H9 (cell line): ENCODE measurements around the gene ZNF267. TPM values are rescaled to one million over a fixed set of nuclear protein-coding genes. Genes with fewer than 3 reads are reported as not detected.

Experiments
- DNase-seq: peaks from one replicate; pipeline ENCODE4 v3.0.0-alpha.2; 2017
- H2AFZ ChIP-seq: one replicate; pipeline ENCODE4 v1.6.1; 2013; ENCODE audit warnings: mild to moderate bottlenecking, low read length, control low read depth, moderate library complexity
- H2AK5ac ChIP-seq: 2 replicates; pipeline ENCODE4 v1.6.1; 2013; ENCODE audit warnings: low read length, control low read depth, mixed read lengths; ENCODE audit not compliant: insufficient read length
- H2BK120ac ChIP-seq: one replicate; pipeline ENCODE4 v1.6.1; 2013; ENCODE audit warnings: low read depth, mild to moderate bottlenecking, low read length, control low read depth, inconsistent platforms; ENCODE audit not compliant: poor library complexity, severe bottlenecking
- H2BK12ac ChIP-seq: 2 replicates; pipeline ENCODE4 v1.6.1; 2013; ENCODE audit warnings: low read length, control low read depth, mixed read lengths, low read depth; ENCODE audit not compliant: insufficient read length
- H2BK15ac ChIP-seq: 2 replicates; pipeline ENCODE4 v1.6.1; 2013; ENCODE audit warnings: low read depth, low read length, control low read depth
- H2BK20ac ChIP-seq: one replicate; pipeline ENCODE4 v1.6.1; 2013; ENCODE audit warnings: low read depth, mild to moderate bottlenecking, low read length, control low read depth, inconsistent platforms; ENCODE audit not compliant: poor library complexity, severe bottlenecking
- H2BK5ac ChIP-seq: 2 replicates; pipeline ENCODE4 v1.6.1; 2013; ENCODE audit warnings: low read length, control low read depth, mixed read lengths; ENCODE audit not compliant: insufficient read length
- H3K14ac ChIP-seq: 2 replicates; pipeline ENCODE4 v1.6.1; 2013; ENCODE audit warnings: low read length, control low read depth; ENCODE audit not compliant: insufficient read depth
- H3K18ac ChIP-seq: 2 replicates; pipeline ENCODE4 v1.6.1; 2013; ENCODE audit warnings: low read depth, mild to moderate bottlenecking, mixed read lengths, low read length, control low read depth; ENCODE audit not compliant: insufficient read length
- H3K23ac ChIP-seq: 2 replicates; pipeline ENCODE4 v1.6.1; 2013; ENCODE audit warnings: low read length, control low read depth, mixed read lengths, low read depth; ENCODE audit not compliant: insufficient read length
- H3K23me2 ChIP-seq: 2 replicates; pipeline ENCODE4 v1.6.1; 2013; ENCODE audit warnings: low read depth, mild to moderate bottlenecking, mixed read lengths, low read length, control low read depth; ENCODE audit not compliant: insufficient read length, poor library complexity, severe bottlenecking
- H3K27ac ChIP-seq: 2 replicates; pipeline ENCODE4 v1.5.1; 2013; ENCODE audit warnings: low read length, control low read depth, mixed read lengths, low read depth; ENCODE audit not compliant: insufficient read length
- H3K27me3 ChIP-seq: 2 replicates; pipeline ENCODE4 v1.6.1; 2013; ENCODE audit warnings: low read length, control low read depth, inconsistent platforms; ENCODE audit not compliant: insufficient read depth
- H3K4ac ChIP-seq: 2 replicates; pipeline ENCODE4 v1.6.1; 2013; ENCODE audit warnings: low read depth, mild to moderate bottlenecking, control low read depth, inconsistent platforms, low read length, moderate library complexity
- H3K4me1 ChIP-seq: 2 replicates; pipeline ENCODE4 v1.6.1; 2013; ENCODE audit warnings: low read length, control low read depth, inconsistent platforms; ENCODE audit not compliant: insufficient read depth
- H3K4me2 ChIP-seq: 2 replicates; pipeline ENCODE4 v1.6.1; 2013; ENCODE audit warnings: low read length, control low read depth, mixed read lengths; ENCODE audit not compliant: insufficient read length, insufficient read depth
- H3K56ac ChIP-seq: 2 replicates; pipeline ENCODE4 v1.6.1; 2013; ENCODE audit warnings: low read depth, mild to moderate bottlenecking, mixed read lengths, low read length, control low read depth; ENCODE audit not compliant: insufficient read length
- H3K79me1 ChIP-seq: 2 replicates; pipeline ENCODE4 v1.6.1; 2013; ENCODE audit warnings: low read depth, mild to moderate bottlenecking, moderate library complexity, low read length, control low read depth, inconsistent platforms; ENCODE audit not compliant: insufficient read depth, poor library complexity, severe bottlenecking
- H3K79me2 ChIP-seq: 2 replicates; pipeline ENCODE4 v1.6.1; 2013; ENCODE audit warnings: low read length, control low read depth, inconsistent platforms; ENCODE audit not compliant: insufficient read depth
- H3K9ac ChIP-seq: 2 replicates; pipeline ENCODE4 v1.6.1; 2013; ENCODE audit warnings: low read length, control low read depth, mixed read lengths; ENCODE audit not compliant: insufficient read length; ENCODE audit errors: extremely low read depth
- H3K9me3 ChIP-seq: one replicate; pipeline ENCODE4 v1.6.1; 2013; ENCODE audit warnings: low read depth, low read length, inconsistent platforms; ENCODE audit not compliant: control insufficient read depth
- H3T11ph ChIP-seq: one replicate; pipeline ENCODE4 v1.6.1; 2013; ENCODE audit warnings: mild to moderate bottlenecking, low read length, control low read depth, inconsistent platforms
- H4K20me1 ChIP-seq: one replicate; pipeline ENCODE4 v1.6.1; 2013; ENCODE audit not compliant: control insufficient read depth, insufficient read length, insufficient read depth
- H4K5ac ChIP-seq: 2 replicates; pipeline ENCODE4 v1.6.1; 2013; ENCODE audit warnings: low read depth, mild to moderate bottlenecking, mixed read lengths, low read length, control low read depth; ENCODE audit not compliant: insufficient read length
- H4K8ac ChIP-seq: replicated peaks from 2 replicates; pipeline ENCODE4 v1.6.1; 2013; ENCODE audit warnings: low read length, control low read depth, mixed read lengths, low read depth; ENCODE audit not compliant: insufficient read length
- H4K91ac ChIP-seq: 2 replicates; pipeline ENCODE4 v1.6.1; 2013; ENCODE audit warnings: low read depth, mild to moderate bottlenecking, moderate library complexity, mixed read lengths, low read length, control low read depth; ENCODE audit not compliant: insufficient read length
- H3K27ac Mint-ChIP-seq, 3 experiments: 2 replicates in 2 of 3; 3 replicates in 1 of 3; pipeline ENCODE4 v1.8.0; 2020 to 2021; ENCODE audit warnings: mixed read lengths in 3 of 3, mild to moderate bottlenecking in 1 of 3, moderate library complexity in 1 of 3
- H3K27me3 Mint-ChIP-seq: 2 replicates; pipeline ENCODE4 v1.8.0; 2021; ENCODE audit warnings: low read depth, mild to moderate bottlenecking, moderate library complexity, mixed read lengths
- H3K36me3 Mint-ChIP-seq, 3 experiments: 2 replicates in 2 of 3; 3 replicates in 1 of 3; pipeline ENCODE4 v1.8.0; 2020 to 2021; ENCODE audit warnings: low read depth in 3 of 3, mixed read lengths in 3 of 3; ENCODE audit not compliant: insufficient read depth in 1 of 3
- H3K4me1 Mint-ChIP-seq, 2 experiments: 2 replicates each; pipeline ENCODE4 v1.8.0; 2020; ENCODE audit warnings: mixed read lengths in 2 of 2
- H3K4me3 Mint-ChIP-seq, 2 experiments: 2 replicates in 1 of 2; 3 replicates in 1 of 2; pipeline ENCODE4 v1.8.0; 2020 to 2021; ENCODE audit warnings: mild to moderate bottlenecking in 2 of 2, mixed read lengths in 2 of 2, moderate library complexity in 1 of 2
- H3K9me3 Mint-ChIP-seq, 2 experiments: 2 replicates in 1 of 2; 3 replicates in 1 of 2; pipeline ENCODE4 v1.8.0; 2020; ENCODE audit warnings: mild to moderate bottlenecking in 2 of 2, mixed read lengths in 2 of 2, moderate library complexity in 1 of 2
- WGBS: extraction: QIAGEN DNeasy Blood & Tissue Kit; methylation state at CpG from one replicate; pipeline ENCODE4 v1.1.7; 2013; ENCODE audit warnings: missing lambda C conversion rate, low lambda C conversion rate, mixed read lengths; ENCODE audit not compliant: insufficient read length; ENCODE audit errors: extremely low coverage; 5-methylcytosine and 5-hydroxymethylcytosine counted together
- total RNA-seq: library from RNA; stranded (reverse); gene quantifications from 2 replicates; pipeline ENCODE4 v1.2.1, GENCODE V29; 2021
- TF ChIP-seq, protein P1 (sequence below): fragments of 200-600 bp; sonication (generic); conservative IDR thresholded peaks from 3 replicates; pipeline ENCODE4 v1.8.0; 2021; ENCODE audit warnings: antibody characterized with exemption, mild to moderate bottlenecking

The ZNF267 gene
- total RNA-seq, 1 experiment from 2014 or later, result 36.1 TPM

DNA sequence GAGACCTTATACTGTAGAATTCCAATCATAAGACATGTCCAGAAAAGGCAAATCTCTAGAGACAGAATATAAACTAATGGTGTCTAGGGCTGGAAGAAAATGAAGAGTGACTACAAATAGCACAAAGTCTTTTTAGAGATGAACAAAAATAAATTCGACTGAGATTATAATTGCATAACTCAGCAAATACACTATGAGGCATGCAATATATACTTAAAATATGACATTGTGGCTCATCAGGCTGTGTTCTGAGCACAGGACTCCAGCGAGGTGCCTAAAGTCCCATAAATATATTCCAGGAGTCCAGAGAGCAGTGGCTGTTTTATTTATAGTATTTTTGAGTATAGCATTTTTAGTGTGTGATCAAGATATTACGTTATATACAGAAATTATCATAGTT is 13.1 kb upstream of the ZNF267 start:
- Histone ChIP-seq H3K27ac (no peak overlapping the region), H2BK5ac (no peak overlapping the region), H3K56ac (no peak overlapping the region), H3K4me1 (no peaks in the 10 kb centered on the region), H3K23ac (no peak overlapping the region), H2BK12ac (no peak overlapping the region), H3K9ac (no peak overlapping the region), H2AK5ac (no peak overlapping the region), H3K9me3 (peaks cover 3% of the 10 kb centered on the region), H2BK20ac (no peak overlapping the region), H4K5ac (no peak overlapping the region), H3K4me2 (no peak overlapping the region), H4K8ac (no peak overlapping the region), H3K18ac (no peak overlapping the region), H3K79me1 (no peaks in the 10 kb centered on the region), H3K23me2 (no peaks in the 10 kb centered on the region), H2BK120ac (no peak overlapping the region), H3K4ac (no peak overlapping the region), H4K91ac (no peak overlapping the region), H2AFZ (no peak overlapping the region), H3K14ac (no peak overlapping the region), H4K20me1 (no peaks in the 10 kb centered on the region), H3K79me2 (no peaks in the 10 kb centered on the region), H3T11ph (no peak overlapping the region), H3K27me3 (no peaks in the 10 kb centered on the region), H2BK15ac (no peak overlapping the region)
- TF ChIP-seq, protein P1, sequence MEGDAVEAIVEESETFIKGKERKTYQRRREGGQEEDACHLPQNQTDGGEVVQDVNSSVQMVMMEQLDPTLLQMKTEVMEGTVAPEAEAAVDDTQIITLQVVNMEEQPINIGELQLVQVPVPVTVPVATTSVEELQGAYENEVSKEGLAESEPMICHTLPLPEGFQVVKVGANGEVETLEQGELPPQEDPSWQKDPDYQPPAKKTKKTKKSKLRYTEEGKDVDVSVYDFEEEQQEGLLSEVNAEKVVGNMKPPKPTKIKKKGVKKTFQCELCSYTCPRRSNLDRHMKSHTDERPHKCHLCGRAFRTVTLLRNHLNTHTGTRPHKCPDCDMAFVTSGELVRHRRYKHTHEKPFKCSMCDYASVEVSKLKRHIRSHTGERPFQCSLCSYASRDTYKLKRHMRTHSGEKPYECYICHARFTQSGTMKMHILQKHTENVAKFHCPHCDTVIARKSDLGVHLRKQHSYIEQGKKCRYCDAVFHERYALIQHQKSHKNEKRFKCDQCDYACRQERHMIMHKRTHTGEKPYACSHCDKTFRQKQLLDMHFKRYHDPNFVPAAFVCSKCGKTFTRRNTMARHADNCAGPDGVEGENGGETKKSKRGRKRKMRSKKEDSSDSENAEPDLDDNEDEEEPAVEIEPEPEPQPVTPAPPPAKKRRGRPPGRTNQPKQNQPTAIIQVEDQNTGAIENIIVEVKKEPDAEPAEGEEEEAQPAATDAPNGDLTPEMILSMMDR, result no peak
- H3K4me1 Mint-ChIP-seq, result no peaks in the 10 kb centered on the region
- no peak overlapping the region for H3K4me3 Mint-ChIP-seq
- H3K27me3 Mint-ChIP-seq, result peaks cover 9% of the 10 kb centered on the region
- no peak overlapping the region for H3K27ac Mint-ChIP-seq
- H3K9me3 Mint-ChIP-seq, result peaks cover 81 to 85% of the 10 kb centered on the region in 2 experiments
- DNase-seq, result no peak
- WGBS, result no CpG with 5 or more reads among the region's 3 CpGs
- peaks cover 0 to 2% (median 0%) of the 10 kb centered on the region in 3 experiments; a peak in 3 of 7 replicates for H3K36me3 Mint-ChIP-seq
